ENCODE data around the gene DUS1L.

GRCh38 chr17:82060614-82061013 is 5.0 kb downstream of the DUS1L start:
- TF ChIP-seq EZH2 (IDR thresholded peaks at IDR 0.05; ENCODE audit: borderline replicate concordance, low read length) (no peak), CTCF (conservative IDR thresholded peaks at IDR 0.05 in 1 of 2, IDR thresholded peaks at IDR 0.05 in 1 of 2; ENCODE audit: extremely low read depth in 1 of 2, insufficient read depth in 1 of 2, low read depth in 1 of 2, low read length in 2 of 2) (no peak)

Data from mammary epithelial cell (primary cell).